K562 (cell line): Measurements from ENCODE around the gene PRMT6. TPM values are rescaled to one million over a fixed set of nuclear protein-coding genes. Genes with fewer than 3 reads are reported as not detected.

Experiments
- BHLHE40 ChIP-seq: IDR thresholded peaks from 2 replicates; pipeline ENCODE4 v1.6.1; 2011; ENCODE audit warnings: low read length, improper control_type of control experiment
- EWSR1 ChIP-seq: fragments of 450-650 bp; IDR thresholded peaks from 2 replicates; pipeline ENCODE4 v1.6.1; 2018; ENCODE audit warnings: borderline replicate concordance, mild to moderate bottlenecking, low read depth, moderate library complexity; ENCODE audit not compliant: partially characterized antibody
- KDM5B ChIP-seq: fragments of 200-600 bp; sonication (generic); IDR thresholded peaks from 2 replicates; pipeline ENCODE4 v1.6.1; 2012; ENCODE audit warnings: low read depth, mild to moderate bottlenecking, moderate library complexity, low read length, control low read depth, inconsistent platforms; ENCODE audit not compliant: insufficient replicate concordance
- ZZZ3 ChIP-seq: fragments of 450-650 bp; IDR thresholded peaks from 2 replicates; pipeline ENCODE4 v1.6.1; 2016; ENCODE audit warnings: antibody characterized with exemption, mild to moderate bottlenecking, moderate library complexity
- polyA plus RNA-seq, 8 experiments: library from polyadenylated mRNA; depleted of rRNA in 4 of 8; stranded (reverse) in 5 of 8; unstranded in 3 of 8; fragments of >200 nt; fragmentation: Nextera tagmentation in 2 of 8; fragmentation: Illumina TruSeq in 1 of 8; extraction: Ambion mirVana in 2 of 8; extraction: Trizol in 1 of 8; gene quantifications; 2 replicates each; pipeline versions ENCODE4 v1.2.1 to v1.2.3, GENCODE V29; 2011 to 2014; ENCODE audit warnings: inconsistent platforms in 1 of 8, missing spikeins in 1 of 8
- total RNA-seq, 7 experiments: library from RNA; depleted of rRNA in 6 of 7; stranded (reverse); fragments of >200 nt in 6 of 7; fragmentation: Illumina TruSeq in 2 of 7; extraction: Trizol in 2 of 7; gene quantifications; 2 replicates each; pipeline versions ENCODE4 v1.2.1 to v1.2.3, GENCODE V29; 2011 to 2021; ENCODE audit warnings: low replicate concordance in 1 of 7
- TF ChIP-seq, protein P1 (sequence below), 2 experiments: fragments of 450-650 bp; conservative IDR thresholded peaks; 2 replicates each; pipeline ENCODE4 v1.6.1; 2017; ENCODE audit warnings: mild to moderate bottlenecking in 2 of 2, moderate library complexity in 2 of 2

PRMT6 gene
- total and polyA plus RNA-seq, 9 of the 15 experiments (the other 6 are each of a cell fraction or from before 2014, with no cell fraction given) = 6.1 to 36.9 (median 29.4) TPM

- TF ChIP-seq EWSR1 (no peak), ZZZ3 (no peak), BHLHE40 (peak; percentile 17; the same call in 1 of the 2 replicates), KDM5B (peak; percentile 25)
- TF ChIP-seq, protein P1, sequence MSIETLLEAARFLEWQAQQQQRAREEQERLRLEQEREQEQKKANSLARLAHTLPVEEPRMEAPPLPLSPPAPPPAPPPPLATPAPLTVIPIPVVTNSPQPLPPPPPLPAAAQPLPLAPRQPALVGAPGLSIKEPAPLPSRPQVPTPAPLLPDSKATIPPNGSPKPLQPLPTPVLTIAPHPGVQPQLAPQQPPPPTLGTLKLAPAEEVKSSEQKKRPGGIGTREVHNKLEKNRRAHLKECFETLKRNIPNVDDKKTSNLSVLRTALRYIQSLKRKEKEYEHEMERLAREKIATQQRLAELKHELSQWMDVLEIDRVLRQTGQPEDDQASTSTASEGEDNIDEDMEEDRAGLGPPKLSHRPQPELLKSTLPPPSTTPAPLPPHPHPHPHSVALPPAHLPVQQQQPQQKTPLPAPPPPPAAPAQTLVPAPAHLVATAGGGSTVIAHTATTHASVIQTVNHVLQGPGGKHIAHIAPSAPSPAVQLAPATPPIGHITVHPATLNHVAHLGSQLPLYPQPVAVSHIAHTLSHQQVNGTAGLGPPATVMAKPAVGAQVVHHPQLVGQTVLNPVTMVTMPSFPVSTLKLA (conservative IDR thresholded peaks at IDR 0.05) = peak; percentile 34 to 62; a peak in 3 of 4 replicates
Measured at GRCh38 chr1:107057197-107058133, 991 bp downstream of the PRMT6 start (continued).
